T-helper 22 cell (primary cell): ENCODE data around the gene RASAL2.
"Not testable (repeated sequence)": the region's sequence is repeated elsewhere in the genome, so short reads cannot be mapped to it uniquely, and the experiment has no call there.

Experiments
- DNase-seq: peaks from one replicate; pipeline ENCODE4 v3.0.0-alpha.2; 2020; ENCODE audit warnings: low read depth

RASAL2 gene

DNA sequence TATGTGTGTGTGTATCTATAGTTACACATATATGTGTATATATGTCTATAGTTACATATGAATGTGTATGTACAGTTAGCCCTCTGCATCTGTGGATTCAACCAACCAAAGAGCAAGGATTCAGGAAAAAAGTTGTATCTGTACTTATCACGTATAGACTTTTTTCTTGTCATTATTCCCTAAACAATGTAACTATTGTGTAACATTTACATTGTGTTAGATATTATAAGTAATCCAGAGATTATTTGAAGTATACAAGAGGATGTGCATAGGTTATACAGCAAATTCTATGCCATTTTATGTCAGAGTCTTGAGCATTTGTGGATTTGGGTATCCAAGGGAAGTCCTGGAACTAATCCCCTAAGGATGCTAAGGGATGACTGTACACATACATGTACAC lies 71.3 kb downstream of the RASAL2 start:
- no peak for DNase-seq

GRCh38 chr1:178166429-178167024 lies 72.6 kb downstream of the RASAL2 start:
- no peak for DNase-seq

- DNase-seq: no peak
Observed at GRCh38 chr1:178168536-178168935, 74.6 kb downstream of the RASAL2 start.

DNA sequence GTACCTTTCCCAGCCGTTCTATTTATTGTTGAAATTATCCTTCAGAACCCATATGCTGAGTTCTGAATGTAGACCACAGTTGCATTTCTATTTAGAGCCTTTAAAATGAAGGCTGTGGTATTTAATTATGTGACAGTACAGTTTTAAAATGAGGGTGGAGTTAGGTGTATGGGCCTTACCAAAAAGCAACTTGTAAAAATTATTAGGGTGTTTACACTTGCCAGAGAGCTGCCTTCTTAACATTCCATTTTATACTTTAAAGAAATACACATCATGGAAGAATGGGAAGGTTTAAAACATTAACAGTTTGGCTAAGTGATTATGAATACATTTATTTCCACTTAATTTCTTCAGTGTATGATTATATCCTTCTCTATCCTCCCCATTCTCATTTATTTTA lies 75.7 kb downstream of the RASAL2 start:
- no peak for DNase-seq

DNA sequence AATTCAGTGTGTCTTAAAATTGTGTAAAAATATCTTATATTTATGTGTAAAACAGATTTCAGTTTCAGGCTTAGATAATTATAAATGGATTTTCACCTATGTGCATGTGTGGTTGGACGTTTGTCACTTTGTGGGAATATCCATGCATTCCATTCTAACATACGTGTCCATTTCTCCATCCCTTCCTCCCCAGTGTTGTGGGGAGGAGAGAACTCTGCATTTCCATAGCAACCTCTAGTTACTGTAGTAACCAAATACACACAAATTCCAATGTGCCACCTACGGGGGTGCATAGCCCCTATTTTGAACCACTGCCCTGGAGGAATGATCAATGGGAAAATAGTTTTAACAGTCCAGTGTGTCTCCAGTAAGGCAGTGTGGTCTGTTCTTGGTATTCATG lies 79.0 kb downstream of the RASAL2 start:
- DNase-seq: no peak

- DNase-seq: no peak
Observed at GRCh38 chr1:178174539-178174938, 80.6 kb downstream of the RASAL2 start.

GRCh38 chr1:178180405-178180804 lies 86.5 kb downstream of the RASAL2 start:
- no peak for DNase-seq

- no peak for DNase-seq
Observed at GRCh38 chr1:178183796-178184195, 89.9 kb downstream of the RASAL2 start.

GRCh38 chr1:178188306-178188705 lies 94.4 kb downstream of the RASAL2 start:
- no peak for DNase-seq

GRCh38 chr1:178189814-178190213 lies 95.9 kb downstream of the RASAL2 start:
- DNase-seq: no peak

DNA sequence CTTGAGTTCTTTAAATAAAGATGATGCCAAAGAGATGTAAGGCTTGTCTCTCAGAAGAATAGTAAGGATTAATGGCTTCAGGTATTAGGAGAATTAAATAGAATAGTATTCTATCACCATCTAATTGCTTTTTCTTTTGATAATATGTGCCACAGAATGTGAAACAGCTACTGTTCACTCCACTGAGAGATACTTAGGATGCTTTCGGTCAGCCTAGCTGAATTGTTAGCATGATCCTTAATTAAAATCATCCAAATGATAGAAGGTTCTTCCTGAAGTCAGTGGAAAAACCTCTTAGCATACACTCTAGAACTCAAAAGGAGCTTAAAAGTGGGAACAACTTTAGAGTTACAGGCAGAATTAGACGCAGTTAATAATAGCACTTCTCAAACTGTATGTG lies 97.0 kb downstream of the RASAL2 start:
- no peak for DNase-seq

GRCh38 chr1:178192686-178193085 lies 98.8 kb downstream of the RASAL2 start:
- no peak for DNase-seq

GRCh38 chr1:178196631-178197030 lies 102.7 kb downstream of the RASAL2 start:
- DNase-seq: no peak

- not testable (repeated sequence) for DNase-seq
Observed at GRCh38 chr1:178202095-178202494, 108.2 kb downstream of the RASAL2 start.

DNA sequence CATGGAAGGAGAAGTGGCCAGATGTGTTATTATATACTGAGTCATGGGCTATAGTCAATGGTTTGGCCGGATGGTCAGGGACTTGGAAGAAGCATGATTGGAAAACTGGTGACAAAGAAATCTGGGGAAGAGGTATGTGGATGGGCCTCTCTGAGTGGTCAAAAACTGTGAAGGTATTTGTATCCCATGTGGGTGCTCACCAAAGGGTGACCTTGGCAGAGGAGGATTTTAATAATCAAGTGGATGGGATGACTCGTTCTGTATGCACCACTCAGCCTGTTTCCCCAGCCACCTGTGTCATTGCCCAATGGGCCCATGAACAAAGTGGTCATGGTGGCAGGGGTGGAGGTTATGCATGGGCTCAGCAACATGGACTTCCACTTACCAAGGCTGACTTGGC lies 108.6 kb downstream of the RASAL2 start:
- DNase-seq: not testable (repeated sequence)

GRCh38 chr1:178208269-178208856 lies 114.5 kb downstream of the RASAL2 start:
- DNase-seq: not testable (repeated sequence)

- no peak for DNase-seq
Observed at GRCh38 chr1:178209935-178210334, 116.0 kb downstream of the RASAL2 start.

GRCh38 chr1:178218550-178218949 lies 124.6 kb downstream of the RASAL2 start:
- DNase-seq: no peak

DNA sequence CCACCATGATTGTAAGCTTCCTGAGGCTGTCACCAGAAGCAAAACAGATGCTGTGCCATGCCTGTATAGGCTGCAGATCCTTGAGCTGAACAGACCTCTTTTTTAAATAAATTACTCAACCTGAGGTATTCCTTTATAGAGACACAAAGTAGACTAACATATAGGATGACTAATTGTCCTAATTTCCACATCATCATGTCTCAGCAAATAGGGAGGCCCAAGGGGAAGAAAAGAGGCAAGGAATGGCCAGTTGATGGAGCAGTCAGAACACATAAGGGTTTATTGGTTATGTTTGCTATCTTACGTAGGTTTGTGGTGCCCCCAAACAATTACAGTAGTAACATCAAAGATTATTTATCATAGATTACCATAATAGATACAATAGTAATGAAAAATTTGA lies 126.2 kb downstream of the RASAL2 start:
- DNase-seq: no peak

DNA sequence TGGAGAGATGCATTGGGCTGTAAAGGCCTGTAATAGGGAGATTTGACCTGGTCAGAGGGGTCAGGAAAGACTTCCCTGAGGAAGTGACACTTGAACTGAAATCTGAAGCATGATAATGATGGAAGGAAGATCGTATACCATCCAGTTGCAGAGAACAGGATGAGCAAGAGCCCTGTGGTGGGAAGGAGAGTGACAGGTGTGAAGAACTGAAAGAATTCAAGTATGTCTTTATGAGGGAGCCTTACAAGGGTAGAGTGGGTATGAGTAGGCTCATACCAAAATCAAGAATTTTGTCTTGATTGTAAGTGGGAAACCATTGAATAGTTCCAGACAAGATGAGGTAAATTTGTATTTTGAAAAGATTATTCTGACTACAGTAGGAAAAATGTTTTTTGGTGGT lies 129.4 kb downstream of the RASAL2 start:
- DNase-seq: no peak

- DNase-seq: no peak
Observed at GRCh38 chr1:178224358-178224757, 130.5 kb downstream of the RASAL2 start.

- DNase-seq: no peak
Observed at GRCh38 chr1:178230881-178231409, 137.0 kb downstream of the RASAL2 start.

DNA sequence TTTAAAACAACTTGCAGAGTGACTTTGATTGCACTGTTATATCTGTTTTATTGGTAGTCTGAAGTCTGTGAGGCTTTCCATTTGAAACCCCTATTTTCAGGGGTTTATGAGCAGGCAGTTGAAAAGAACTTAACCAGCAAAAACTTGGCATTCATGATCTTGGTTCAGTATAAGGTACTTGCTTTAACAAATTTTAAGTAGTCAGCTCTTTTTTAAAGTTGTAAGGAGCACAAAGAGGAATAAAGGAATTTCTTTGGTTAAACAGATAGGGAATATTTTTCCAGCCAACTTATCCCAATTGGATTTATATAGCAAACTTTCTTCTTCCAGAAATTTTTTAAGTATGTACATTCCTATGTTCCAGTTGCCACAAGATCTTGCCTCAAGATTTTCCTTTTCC lies 138.2 kb downstream of the RASAL2 start:
- DNase-seq: no peak

DNA sequence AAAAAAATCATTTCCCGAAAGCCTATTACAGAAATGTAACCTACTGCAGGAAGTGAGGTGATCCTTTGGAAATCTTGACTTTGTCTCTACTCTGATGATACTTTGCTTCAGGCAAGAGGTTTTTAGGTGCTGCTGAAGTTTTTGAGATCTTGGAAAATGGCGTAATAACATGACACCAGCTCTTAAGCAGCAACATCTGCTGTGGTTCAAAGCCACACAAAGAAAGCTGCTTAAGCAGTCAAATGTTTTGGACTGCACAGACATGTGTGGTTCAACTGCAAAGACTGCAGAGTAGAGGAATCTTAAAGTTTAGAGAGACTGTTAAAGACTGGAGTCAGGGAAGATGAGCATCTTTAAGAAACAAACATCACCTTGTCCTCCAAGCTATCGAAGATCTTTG lies 139.0 kb downstream of the RASAL2 start:
- no peak for DNase-seq
